Activated naive CD4-positive, alpha-beta T cell treated with anti-CD3 and anti-CD28 coated beads, Interleukin-2, amount 10 ng/mL, durations not matched to agents 7 days and 5 days (primary cell): ENCODE results near the gene WASF2.
"Not testable (repeated sequence)": the region's sequence is repeated elsewhere in the genome, so short reads cannot be mapped to it uniquely, and the experiment has no call there.

Source experiments
- CTCF ChIA-PET: fragments of 350-600 bp; sonication (Branson Sonifier 250); formaldehyde crosslinking; loops from one replicate; lab custom pipeline; 2021; ENCODE audit warnings: antibody characterized with exemption; lab: Charles Lee
- DNase-seq: peaks from one replicate; pipeline ENCODE4 v3.0.0-alpha.2; 2020
- H3K27ac Mint-ChIP-seq: one replicate; pipeline ENCODE4 v1.8.0; 2021; ENCODE audit warnings: mild to moderate bottlenecking, moderate library complexity, mixed read lengths
- H3K27me3 Mint-ChIP-seq: one replicate; pipeline ENCODE4 v1.8.0; 2021; ENCODE audit warnings: mild to moderate bottlenecking, mixed read lengths
- H3K36me3 Mint-ChIP-seq: one replicate; pipeline ENCODE4 v1.8.0; 2021; ENCODE audit warnings: mixed read lengths
- H3K4me1 Mint-ChIP-seq: one replicate; pipeline ENCODE4 v1.8.0; 2021; ENCODE audit warnings: mixed read lengths
- H3K4me3 Mint-ChIP-seq: one replicate; pipeline ENCODE4 v1.8.0; 2021; ENCODE audit warnings: mild to moderate bottlenecking, moderate library complexity, mixed read lengths
- H3K9me3 Mint-ChIP-seq: one replicate; pipeline ENCODE4 v1.8.0; 2021; ENCODE audit warnings: mixed read lengths

WASF2 gene

GRCh38 chr1:27517907-27518718, 28.1 kb upstream of the WASF2 start:
- CTCF ChIA-PET = interaction anchor here (0.6 kb wide), 1 partner anchor 116 kb away, joined by 3 read pairs; no protein-coding TSS in a partner anchor
- H3K27me3 Mint-ChIP-seq = peaks cover 4% of the 10 kb centered on the region
- no peaks in the 10 kb centered on the region for H3K9me3 Mint-ChIP-seq
- DNase-seq = no peak
- H3K36me3 Mint-ChIP-seq = no peaks in the 10 kb centered on the region
- peaks cover 50% of the 10 kb centered on the region for H3K4me1 Mint-ChIP-seq
- H3K4me3 Mint-ChIP-seq = no peak overlapping the region
- H3K27ac Mint-ChIP-seq = no peak overlapping the region

- no peak for DNase-seq
- peaks cover 4% of the 10 kb centered on the region for H3K27me3 Mint-ChIP-seq
- H3K36me3 Mint-ChIP-seq = no peaks in the 10 kb centered on the region
- H3K4me3 Mint-ChIP-seq = no peak overlapping the region
- no peak overlapping the region for H3K27ac Mint-ChIP-seq
- no peaks in the 10 kb centered on the region for H3K9me3 Mint-ChIP-seq
- peaks cover 42% of the 10 kb centered on the region for H3K4me1 Mint-ChIP-seq
- CTCF ChIA-PET = interaction anchor here (0.6 kb wide), 1 partner anchor 115 kb away, joined by 3 read pairs; no protein-coding TSS in a partner anchor
Measured at GRCh38 chr1:27517301-27517700, 27.3 kb upstream of the WASF2 start.

- no peak for DNase-seq
- Mint-ChIP-seq H3K27ac (no peak overlapping the region), H3K27me3 (peaks cover 4% of the 10 kb centered on the region), H3K9me3 (no peaks in the 10 kb centered on the region), H3K36me3 (no peaks in the 10 kb centered on the region), H3K4me3 (no peak overlapping the region), H3K4me1 (peaks cover 26% of the 10 kb centered on the region)
- CTCF ChIA-PET = interaction anchor here (1.2 kb wide), 1 partner anchor 41 kb away, joined by 3 read pairs; no protein-coding TSS in a partner anchor
Measured at GRCh38 chr1:27515626-27516025, 25.7 kb upstream of the WASF2 start.

GRCh38 chr1:27513958-27514357, 24.0 kb upstream of the WASF2 start:
- Mint-ChIP-seq H3K27ac (no peak overlapping the region), H3K4me3 (no peak overlapping the region)
- CTCF ChIA-PET = no interaction called here

GRCh38 chr1:27513528-27513927, 23.6 kb upstream of the WASF2 start:
- Mint-ChIP-seq H3K36me3 (no peaks in the 10 kb centered on the region), H3K27ac (no peak overlapping the region), H3K4me3 (no peak overlapping the region), H3K9me3 (no peaks in the 10 kb centered on the region), H3K4me1 (peaks cover 12% of the 10 kb centered on the region), H3K27me3 (peaks cover 4% of the 10 kb centered on the region)
- CTCF ChIA-PET = no interaction called here
- DNase-seq = no peak

More at GRCh38 chr1:27513958-27514357, 24.0 kb upstream of the WASF2 start:
- no peaks in the 10 kb centered on the region for H3K9me3 Mint-ChIP-seq
- peaks cover 4% of the 10 kb centered on the region for H3K27me3 Mint-ChIP-seq
- H3K4me1 Mint-ChIP-seq = peaks cover 16% of the 10 kb centered on the region
- no peaks in the 10 kb centered on the region for H3K36me3 Mint-ChIP-seq
- DNase-seq = no peak

- Mint-ChIP-seq H3K4me1 (no peaks in the 10 kb centered on the region), H3K4me3 (no peak overlapping the region), H3K27ac (no peak overlapping the region), H3K27me3 (peaks cover 4% of the 10 kb centered on the region), H3K9me3 (no peaks in the 10 kb centered on the region), H3K36me3 (no peaks in the 10 kb centered on the region)
- CTCF ChIA-PET = interaction anchor here (0.8 kb wide), 1 partner anchor 97 kb away, joined by 3 read pairs; no protein-coding TSS in a partner anchor
- DNase-seq = no peak
Measured at GRCh38 chr1:27509127-27510080, 19.4 kb upstream of the WASF2 start.

GRCh38 chr1:27507960-27508665, 18.1 kb upstream of the WASF2 start:
- no peaks in the 10 kb centered on the region for H3K9me3 Mint-ChIP-seq
- no peak overlapping the region for H3K4me3 Mint-ChIP-seq
- H3K27me3 Mint-ChIP-seq = peaks cover 9% of the 10 kb centered on the region
- H3K27ac Mint-ChIP-seq = no peak overlapping the region
- H3K4me1 Mint-ChIP-seq = no peaks in the 10 kb centered on the region
- no peak for DNase-seq
- CTCF ChIA-PET = interaction anchor here (0.5 to 1.3 kb wide), 4 partner anchors 99 to 1512 kb away, joined by 3 to 4 read pairs (median 3); no protein-coding TSS in a partner anchor
- H3K36me3 Mint-ChIP-seq = no peaks in the 10 kb centered on the region

GRCh38 chr1:27506703-27507102, 16.7 kb upstream of the WASF2 start:
- no peaks in the 10 kb centered on the region for H3K36me3 Mint-ChIP-seq
- H3K4me1 Mint-ChIP-seq = no peaks in the 10 kb centered on the region
- peaks cover 11% of the 10 kb centered on the region for H3K27me3 Mint-ChIP-seq
- H3K4me3 Mint-ChIP-seq = no peak overlapping the region
- DNase-seq = no peak
- CTCF ChIA-PET = no interaction called here
- H3K27ac Mint-ChIP-seq = no peak overlapping the region
- no peaks in the 10 kb centered on the region for H3K9me3 Mint-ChIP-seq

GRCh38 chr1:27505420-27505680, 15.4 kb upstream of the WASF2 start:
- Mint-ChIP-seq H3K36me3 (no peaks in the 10 kb centered on the region), H3K27ac (no peak overlapping the region), H3K27me3 (peaks cover 11% of the 10 kb centered on the region), H3K9me3 (no peaks in the 10 kb centered on the region), H3K4me1 (no peaks in the 10 kb centered on the region), H3K4me3 (no peak overlapping the region)
- CTCF ChIA-PET = no interaction called here
- DNase-seq = no peak

GRCh38 chr1:27504588-27505419, 14.8 kb upstream of the WASF2 start:
- H3K9me3 Mint-ChIP-seq = no peaks in the 10 kb centered on the region
- no peaks in the 10 kb centered on the region for H3K36me3 Mint-ChIP-seq
- H3K4me1 Mint-ChIP-seq = no peaks in the 10 kb centered on the region
- peak; percentile 9 for DNase-seq
- CTCF ChIA-PET = no interaction called here
- H3K27ac Mint-ChIP-seq = no peak overlapping the region
- peaks cover 11% of the 10 kb centered on the region for H3K27me3 Mint-ChIP-seq
- no peak overlapping the region for H3K4me3 Mint-ChIP-seq

- Mint-ChIP-seq H3K4me1 (no peaks in the 10 kb centered on the region), H3K27ac (no peak overlapping the region), H3K36me3 (no peaks in the 10 kb centered on the region), H3K27me3 (peaks cover 11% of the 10 kb centered on the region), H3K9me3 (no peaks in the 10 kb centered on the region), H3K4me3 (no peak overlapping the region)
- CTCF ChIA-PET = no interaction called here
- DNase-seq = peak; percentile 12
Measured at GRCh38 chr1:27503844-27504587, 14.0 kb upstream of the WASF2 start.

GRCh38 chr1:27503033-27503432, 13.1 kb upstream of the WASF2 start:
- Mint-ChIP-seq H3K36me3 (no peaks in the 10 kb centered on the region), H3K27ac (no peak overlapping the region), H3K27me3 (peaks cover 9% of the 10 kb centered on the region), H3K4me1 (no peaks in the 10 kb centered on the region), H3K9me3 (no peaks in the 10 kb centered on the region), H3K4me3 (no peak overlapping the region)
- DNase-seq = no peak
- CTCF ChIA-PET = no interaction called here

- H3K27ac Mint-ChIP-seq, DNase-seq, H3K36me3 Mint-ChIP-seq, CTCF ChIA-PET, H3K9me3 Mint-ChIP-seq, H3K4me1 Mint-ChIP-seq, H3K4me3 Mint-ChIP-seq: not testable (repeated sequence)
- peaks cover 21% of the 10 kb centered on the region for H3K27me3 Mint-ChIP-seq
Measured at GRCh38 chr1:27501159-27501558, 11.2 kb upstream of the WASF2 start.
